ENCODE data around the gene SMYD2. TPM values are rescaled to one million over a fixed set of nuclear protein-coding genes. Genes with fewer than 3 reads are reported as not detected.

The SMYD2 gene
- total RNA-seq, 1 donor from 2014 or later: 41.6 TPM

DNA sequence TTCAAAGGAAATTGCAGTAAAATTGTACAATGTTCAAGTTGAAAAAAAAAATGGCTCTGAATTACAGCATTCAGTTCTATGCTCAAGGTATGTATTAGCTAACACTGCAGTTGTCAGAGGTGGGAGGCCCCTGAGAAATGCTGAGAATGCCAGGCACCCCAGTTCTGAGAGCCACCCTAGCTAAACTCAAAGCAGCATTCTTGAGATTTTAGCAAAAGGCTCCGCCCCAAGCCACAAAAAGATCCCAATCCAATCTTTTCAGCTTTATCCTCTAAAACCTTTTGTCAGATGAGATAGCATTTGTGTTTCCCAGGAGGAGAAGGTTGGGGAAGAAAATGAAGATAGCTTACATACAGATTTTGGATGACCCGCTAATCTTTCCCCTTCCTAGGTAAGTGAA is 68.8 kb downstream of the SMYD2 start:
- H3K9me3 ChIP-seq: no peaks in the 10 kb centered on the region
- DNase-seq (no peak), ATAC-seq (no peak)
- no peak overlapping the region for H3K4me3 ChIP-seq
- H3K27ac ChIP-seq: no peak overlapping the region
- H3K27me3 ChIP-seq (ENCODE audit: low read depth): no peaks in the 10 kb centered on the region
- TF ChIP-seq, protein P1, sequence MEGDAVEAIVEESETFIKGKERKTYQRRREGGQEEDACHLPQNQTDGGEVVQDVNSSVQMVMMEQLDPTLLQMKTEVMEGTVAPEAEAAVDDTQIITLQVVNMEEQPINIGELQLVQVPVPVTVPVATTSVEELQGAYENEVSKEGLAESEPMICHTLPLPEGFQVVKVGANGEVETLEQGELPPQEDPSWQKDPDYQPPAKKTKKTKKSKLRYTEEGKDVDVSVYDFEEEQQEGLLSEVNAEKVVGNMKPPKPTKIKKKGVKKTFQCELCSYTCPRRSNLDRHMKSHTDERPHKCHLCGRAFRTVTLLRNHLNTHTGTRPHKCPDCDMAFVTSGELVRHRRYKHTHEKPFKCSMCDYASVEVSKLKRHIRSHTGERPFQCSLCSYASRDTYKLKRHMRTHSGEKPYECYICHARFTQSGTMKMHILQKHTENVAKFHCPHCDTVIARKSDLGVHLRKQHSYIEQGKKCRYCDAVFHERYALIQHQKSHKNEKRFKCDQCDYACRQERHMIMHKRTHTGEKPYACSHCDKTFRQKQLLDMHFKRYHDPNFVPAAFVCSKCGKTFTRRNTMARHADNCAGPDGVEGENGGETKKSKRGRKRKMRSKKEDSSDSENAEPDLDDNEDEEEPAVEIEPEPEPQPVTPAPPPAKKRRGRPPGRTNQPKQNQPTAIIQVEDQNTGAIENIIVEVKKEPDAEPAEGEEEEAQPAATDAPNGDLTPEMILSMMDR (IDR thresholded peaks at IDR 0.05): no peak
- intact Hi-C loops (cut with DNase I): no loop called here
- H3K4me1 ChIP-seq: no peaks in the 10 kb centered on the region
- H3K36me3 ChIP-seq: peaks cover 5% of the 10 kb centered on the region

DNA sequence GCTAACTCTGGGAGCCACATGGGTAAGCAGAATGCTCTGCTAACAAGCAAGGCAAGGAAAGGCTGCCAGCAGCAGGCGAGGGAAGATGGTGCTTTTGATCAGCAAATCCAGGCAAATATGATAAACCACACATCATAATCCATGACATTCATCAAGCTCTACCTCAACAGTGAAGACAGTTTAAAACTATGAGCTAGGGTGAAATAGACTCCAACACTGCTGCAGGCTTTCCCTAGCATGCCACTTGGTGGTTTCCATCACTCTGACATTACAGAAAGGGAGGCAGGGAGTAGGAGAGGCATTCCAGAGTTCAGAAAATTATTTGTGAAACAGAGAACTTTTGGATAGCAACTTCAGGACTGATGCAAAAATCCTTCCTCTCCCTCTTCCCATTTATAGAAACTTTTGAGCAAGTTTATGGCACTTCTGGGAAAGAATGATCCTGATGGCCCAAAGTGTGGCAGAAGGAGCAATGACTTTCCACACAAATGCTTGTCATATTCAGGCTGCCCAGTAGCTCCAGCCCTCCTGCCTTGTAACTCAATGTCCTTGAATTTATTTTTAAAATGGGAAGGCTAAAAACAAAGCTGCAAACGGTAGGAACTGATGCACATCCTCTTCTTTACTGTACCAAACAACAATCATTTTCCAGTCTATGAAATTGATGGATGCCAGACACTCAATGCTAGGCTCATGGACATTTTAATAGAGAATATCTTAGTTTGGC is 70.8 kb downstream of the SMYD2 start:
- intact Hi-C loops (cut with DNase I): no loop called here
- no peaks in the 10 kb centered on the region for H3K9me3 ChIP-seq
- H3K36me3 ChIP-seq: peaks cover 24% of the 10 kb centered on the region
- ATAC-seq: no peak
- TF ChIP-seq, protein P1 (IDR thresholded peaks at IDR 0.05): no peak
- no peaks in the 10 kb centered on the region for H3K27me3 ChIP-seq (ENCODE audit: low read depth)
- no peak for DNase-seq
- no peaks in the 10 kb centered on the region for H3K4me1 ChIP-seq
- H3K27ac ChIP-seq: no peak overlapping the region
- H3K4me3 ChIP-seq: no peak overlapping the region

GRCh38 chr1:214352838-214353237 is 71.9 kb downstream of the SMYD2 start:
- DNase-seq: no peak
- TF ChIP-seq, protein P1 (IDR thresholded peaks at IDR 0.05): no peak
- Histone ChIP-seq H3K27me3 (ENCODE audit: low read depth) (no peaks in the 10 kb centered on the region), H3K36me3 (peaks cover 35% of the 10 kb centered on the region), H3K4me1 (no peaks in the 10 kb centered on the region), H3K27ac (no peak overlapping the region), H3K9me3 (no peaks in the 10 kb centered on the region), H3K4me3 (no peak overlapping the region)
- intact Hi-C loops (cut with DNase I): no loop called here
- no peak for ATAC-seq

DNA sequence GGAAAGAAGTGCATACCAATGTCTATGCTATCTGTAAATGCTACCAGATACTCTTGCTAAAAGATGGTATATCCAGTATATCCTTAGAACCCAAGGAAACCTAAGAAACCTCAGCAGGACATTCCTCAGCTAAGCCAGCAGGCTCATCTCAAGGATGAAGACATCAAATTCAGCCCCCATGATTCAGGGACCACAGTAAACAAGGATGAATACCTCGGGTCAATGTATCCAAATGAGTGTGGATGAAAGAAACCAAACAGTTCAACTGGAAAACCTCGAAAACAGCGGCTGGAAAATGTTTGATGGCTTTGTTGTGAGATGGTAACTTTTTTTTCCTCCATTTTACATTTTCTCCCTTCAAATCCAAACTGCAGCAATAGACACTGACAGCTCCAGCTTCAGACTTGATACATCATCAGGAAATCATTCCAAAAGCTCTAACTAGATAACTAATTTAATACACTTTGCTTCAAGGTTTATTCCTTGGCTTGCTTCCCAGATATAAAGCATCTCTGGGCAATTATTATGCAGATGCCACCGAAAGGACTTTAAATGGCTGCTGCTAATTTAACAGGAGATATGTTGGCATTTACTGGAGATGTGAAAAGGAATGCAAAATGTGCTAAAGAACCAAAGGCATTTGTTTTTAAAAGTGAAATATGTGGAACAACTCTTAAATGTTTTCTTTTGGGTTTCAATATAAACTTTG is 73.6 kb downstream of the SMYD2 start:
- Histone ChIP-seq H3K4me3 (no peak overlapping the region), H3K27ac (no peak overlapping the region), H3K27me3 (ENCODE audit: low read depth) (no peaks in the 10 kb centered on the region), H3K9me3 (no peaks in the 10 kb centered on the region), H3K36me3 (peaks cover 40% of the 10 kb centered on the region), H3K4me1 (no peaks in the 10 kb centered on the region)
- intact Hi-C loops (cut with DNase I): no loop called here
- TF ChIP-seq, protein P1 (IDR thresholded peaks at IDR 0.05): no peak
- ATAC-seq (no peak), DNase-seq (no peak)

GRCh38 chr1:214360116-214360515 is 79.2 kb downstream of the SMYD2 start:
- TF ChIP-seq, protein P1 (IDR thresholded peaks at IDR 0.05): no peak
- intact Hi-C loops (cut with DNase I): no loop called here
- Histone ChIP-seq H3K4me3 (no peak overlapping the region), H3K27me3 (ENCODE audit: low read depth) (no peaks in the 10 kb centered on the region), H3K36me3 (peaks cover 71% of the 10 kb centered on the region), H3K9me3 (no peaks in the 10 kb centered on the region), H3K27ac (no peak overlapping the region), H3K4me1 (no peaks in the 10 kb centered on the region)
- DNase-seq: no peak
- no peak for ATAC-seq

All from lower lobe of right lung (tissue), 2 donors.